Astrocyte of the spinal cord (primary cell): Measurements from ENCODE around the gene NSG1.

Source experiments
- DNase-seq: peaks from one replicate; pipeline ENCODE4 v3.0.0; 2011; ENCODE audit warnings: low read depth, low spot score
- H3K4me3 ChIP-seq: 2 replicates; pipeline ENCODE4 v1.5.1; 2011; ENCODE audit warnings: low read depth, mild to moderate bottlenecking, low read length, moderate library complexity
- in situ Hi-C: cut with HindIII; loops from 2 replicates; pipeline ENCODE4 v1.10.0; 2017; ENCODE audit warnings: low sequenced_read_pairs
- TF ChIP-seq, protein P1 (sequence below): IDR thresholded peaks from 2 replicates; pipeline ENCODE4 v1.5.1; 2012; ENCODE audit warnings: low read depth, mild to moderate bottlenecking, low read length, inconsistent platforms

NSG1 gene

DNA sequence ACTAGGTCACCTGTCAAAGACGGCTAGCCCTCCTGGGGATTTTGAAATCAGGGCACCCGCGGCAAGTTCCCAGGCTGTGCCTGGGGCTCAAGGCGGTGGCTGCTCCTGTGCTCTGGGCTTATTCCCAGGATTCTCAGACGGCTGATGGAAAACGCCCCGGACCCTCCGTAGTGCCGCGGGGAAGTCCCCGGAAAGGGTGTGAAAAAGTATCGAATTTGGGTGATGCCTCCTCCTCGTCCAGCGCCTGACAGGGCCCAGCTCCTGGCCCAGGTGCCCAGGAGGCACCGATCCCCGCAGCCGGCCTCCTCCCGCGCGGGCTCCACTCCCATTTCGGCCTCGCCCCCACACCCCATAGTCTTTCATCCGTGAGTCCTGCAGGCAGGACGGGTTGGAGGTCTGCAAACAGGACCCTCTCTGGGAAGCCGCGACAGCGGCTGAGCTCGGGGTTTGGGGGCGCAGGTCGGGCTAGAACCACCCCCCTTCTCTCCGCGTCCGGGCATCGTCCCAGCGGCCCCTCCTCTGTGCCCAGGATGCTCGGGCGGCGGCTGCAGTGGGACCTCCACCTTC lies 1.1 kb upstream of the NSG1 start:
- no peak for DNase-seq
- in situ Hi-C loops = no loop called here
- TF ChIP-seq, protein P1, sequence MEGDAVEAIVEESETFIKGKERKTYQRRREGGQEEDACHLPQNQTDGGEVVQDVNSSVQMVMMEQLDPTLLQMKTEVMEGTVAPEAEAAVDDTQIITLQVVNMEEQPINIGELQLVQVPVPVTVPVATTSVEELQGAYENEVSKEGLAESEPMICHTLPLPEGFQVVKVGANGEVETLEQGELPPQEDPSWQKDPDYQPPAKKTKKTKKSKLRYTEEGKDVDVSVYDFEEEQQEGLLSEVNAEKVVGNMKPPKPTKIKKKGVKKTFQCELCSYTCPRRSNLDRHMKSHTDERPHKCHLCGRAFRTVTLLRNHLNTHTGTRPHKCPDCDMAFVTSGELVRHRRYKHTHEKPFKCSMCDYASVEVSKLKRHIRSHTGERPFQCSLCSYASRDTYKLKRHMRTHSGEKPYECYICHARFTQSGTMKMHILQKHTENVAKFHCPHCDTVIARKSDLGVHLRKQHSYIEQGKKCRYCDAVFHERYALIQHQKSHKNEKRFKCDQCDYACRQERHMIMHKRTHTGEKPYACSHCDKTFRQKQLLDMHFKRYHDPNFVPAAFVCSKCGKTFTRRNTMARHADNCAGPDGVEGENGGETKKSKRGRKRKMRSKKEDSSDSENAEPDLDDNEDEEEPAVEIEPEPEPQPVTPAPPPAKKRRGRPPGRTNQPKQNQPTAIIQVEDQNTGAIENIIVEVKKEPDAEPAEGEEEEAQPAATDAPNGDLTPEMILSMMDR = no peak
- H3K4me3 ChIP-seq = peak overlapping the region; percentile 34

DNA sequence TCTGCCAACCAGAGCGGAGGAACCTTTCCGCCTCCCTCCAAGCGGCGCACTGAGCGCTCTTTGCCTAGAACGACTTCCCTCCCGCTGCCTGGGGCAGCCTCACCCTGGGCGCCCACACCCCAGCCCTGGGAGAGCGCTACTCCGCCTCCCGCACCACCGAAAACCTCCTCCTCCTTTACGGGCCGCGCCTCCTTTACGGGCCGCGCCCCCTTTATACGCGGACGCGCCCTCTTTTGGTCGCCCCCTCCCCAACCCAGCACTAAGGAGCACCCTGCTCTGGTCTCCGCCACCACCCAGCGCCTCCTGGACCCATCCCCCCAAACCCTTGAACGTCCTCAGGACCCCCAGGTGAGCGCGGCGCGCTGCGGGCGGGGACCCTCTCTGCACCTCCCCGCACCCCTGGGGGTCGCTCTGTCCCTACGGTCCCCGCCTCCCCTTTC lies 586 bp upstream of the NSG1 start:
- in situ Hi-C loops = no loop called here
- TF ChIP-seq, protein P1 = no peak
- peak overlapping the region; percentile 34 for H3K4me3 ChIP-seq
- DNase-seq = no peak

DNA sequence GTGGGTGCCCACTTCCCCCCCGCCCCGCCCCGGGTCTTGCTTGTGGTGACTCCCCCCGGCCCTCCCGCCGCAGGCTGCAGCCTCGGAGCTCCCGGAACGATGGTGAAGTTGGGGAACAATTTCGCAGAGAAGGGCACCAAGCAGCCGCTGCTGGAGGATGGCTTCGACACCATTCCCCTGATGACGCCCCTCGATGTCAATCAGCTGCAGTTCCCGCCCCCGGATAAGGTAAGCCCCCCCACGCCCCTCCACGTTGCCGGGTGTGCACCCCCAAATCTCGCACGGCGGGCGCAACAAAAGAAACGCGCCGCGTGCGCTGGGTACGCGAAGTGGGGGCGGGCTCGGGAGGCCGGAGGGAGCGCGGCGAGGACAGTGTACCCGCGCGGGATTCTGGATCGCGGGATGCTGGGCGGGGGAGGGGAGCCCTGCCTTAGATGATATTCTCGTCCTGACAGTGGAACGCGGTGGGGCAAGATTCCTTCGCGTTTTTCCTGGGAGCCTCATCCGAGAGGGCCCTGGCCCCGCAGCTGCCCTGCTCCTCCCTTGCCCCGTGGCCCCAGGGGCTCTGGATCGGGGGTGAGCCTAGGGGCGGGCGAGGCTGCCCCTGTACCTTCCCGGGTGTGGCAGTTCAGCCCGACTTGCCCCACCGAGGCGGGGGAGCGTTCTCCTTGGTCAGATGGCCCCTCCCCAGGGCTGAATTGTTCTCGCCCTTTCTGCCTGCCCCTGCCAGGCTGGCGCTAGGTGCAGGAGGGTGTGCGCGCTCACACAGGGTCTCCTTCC lies 819 bp downstream of the NSG1 start:
- in situ Hi-C loops = no loop called here
- no peak for DNase-seq
- TF ChIP-seq, protein P1 = no peak
- H3K4me3 ChIP-seq = peak overlapping the region; percentile 34

DNA sequence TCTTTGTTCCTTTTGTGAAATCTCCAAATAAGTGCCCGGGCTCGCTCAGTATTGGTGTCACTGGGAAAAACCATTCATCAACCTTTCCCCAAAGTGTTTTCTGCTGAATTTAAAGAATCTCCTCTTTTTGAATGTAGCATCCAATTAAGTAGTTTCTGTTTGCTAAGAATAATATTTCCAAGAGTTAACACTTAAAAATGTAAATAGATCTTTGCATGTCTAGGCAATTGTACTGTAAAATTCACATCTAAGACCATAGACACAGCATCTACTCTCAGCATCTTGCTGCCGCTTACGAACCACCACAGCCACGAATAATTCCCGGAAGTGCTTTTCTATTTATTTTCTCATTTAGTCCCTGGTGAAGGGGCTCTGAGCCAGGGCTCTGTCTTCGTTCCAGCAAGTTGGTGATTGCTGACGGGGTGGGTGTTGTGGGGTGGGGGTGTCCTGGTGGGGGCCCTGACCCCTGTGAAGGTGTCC lies 1.4 kb downstream of the NSG1 start:
- no peak for DNase-seq
- H3K4me3 ChIP-seq = no peak overlapping the region
- in situ Hi-C loops = no loop called here
- TF ChIP-seq, protein P1 = no peak

DNA sequence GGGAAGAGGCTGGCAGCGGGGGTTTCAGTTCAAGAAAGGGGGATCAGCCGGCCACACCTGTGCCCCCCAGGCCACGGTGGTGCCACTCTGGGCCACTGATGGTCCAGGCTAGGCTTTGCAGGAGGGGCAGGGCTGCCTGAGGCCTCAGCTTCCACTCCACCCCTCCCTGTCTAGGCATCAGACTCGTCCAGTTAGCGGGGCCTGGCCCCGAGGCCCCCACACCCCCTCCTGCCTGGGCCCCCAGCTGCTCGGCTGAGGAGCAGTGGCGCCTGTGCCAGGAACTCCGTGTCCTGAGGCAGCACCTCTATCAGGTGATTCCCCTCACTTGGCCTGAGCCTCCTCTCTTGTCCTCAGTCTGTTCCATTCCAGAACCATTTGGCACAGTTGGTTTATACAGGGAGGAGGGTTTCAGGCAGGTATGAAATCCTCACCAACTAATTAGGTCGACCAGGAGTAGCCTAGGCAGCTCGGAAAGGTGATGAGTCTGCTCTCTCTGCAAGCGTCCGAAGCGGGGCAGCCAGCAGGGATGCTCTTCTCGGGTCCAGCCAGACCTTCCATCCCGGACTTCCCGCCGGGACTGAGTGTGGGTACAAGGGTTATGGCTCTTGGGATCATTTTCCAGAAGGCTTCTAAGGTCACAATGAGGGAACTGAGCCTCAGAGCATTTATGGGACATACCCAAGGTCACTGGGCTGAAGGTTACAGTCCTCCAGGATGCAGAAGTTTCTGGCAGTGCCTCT lies 2.1 kb downstream of the NSG1 start:
- in situ Hi-C loops = no loop called here
- DNase-seq = no peak
- TF ChIP-seq, protein P1 = no peak
- H3K4me3 ChIP-seq = no peak overlapping the region

DNA sequence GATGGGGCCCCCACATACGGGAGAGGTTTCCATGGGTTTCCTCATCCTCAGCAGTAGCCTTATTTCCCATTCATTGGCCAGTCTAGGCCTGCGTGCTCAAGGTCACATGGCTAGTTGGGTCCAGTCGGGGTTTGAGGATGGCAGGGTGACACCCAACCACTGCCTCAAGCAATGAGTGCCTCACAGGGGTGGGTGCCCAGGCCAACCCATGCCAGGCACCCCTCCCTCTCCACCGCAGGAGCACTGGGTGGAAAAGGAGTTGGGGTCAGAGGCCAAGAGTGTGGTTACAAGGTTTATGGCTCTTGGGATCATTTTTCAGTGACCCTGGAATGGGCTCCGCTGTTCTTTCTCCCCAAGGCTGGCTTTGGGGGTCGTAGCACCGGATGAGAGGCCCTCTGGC lies 3.1 kb downstream of the NSG1 start:
- DNase-seq = no peak
- in situ Hi-C loops = no loop called here
- H3K4me3 ChIP-seq = no peak overlapping the region
- TF ChIP-seq, protein P1 = no peak
